ENCODE results near the gene EHD1. TPM values are rescaled to one million over a fixed set of nuclear protein-coding genes. Genes with fewer than 3 reads are reported as not detected.

Gene EHD1
- total and polyA plus RNA-seq, 9 of the 15 experiments (the other 6 are each of a cell fraction or from before 2014, with no cell fraction given) = 0.46 to 65.0 (median 16.4) TPM

DNA sequence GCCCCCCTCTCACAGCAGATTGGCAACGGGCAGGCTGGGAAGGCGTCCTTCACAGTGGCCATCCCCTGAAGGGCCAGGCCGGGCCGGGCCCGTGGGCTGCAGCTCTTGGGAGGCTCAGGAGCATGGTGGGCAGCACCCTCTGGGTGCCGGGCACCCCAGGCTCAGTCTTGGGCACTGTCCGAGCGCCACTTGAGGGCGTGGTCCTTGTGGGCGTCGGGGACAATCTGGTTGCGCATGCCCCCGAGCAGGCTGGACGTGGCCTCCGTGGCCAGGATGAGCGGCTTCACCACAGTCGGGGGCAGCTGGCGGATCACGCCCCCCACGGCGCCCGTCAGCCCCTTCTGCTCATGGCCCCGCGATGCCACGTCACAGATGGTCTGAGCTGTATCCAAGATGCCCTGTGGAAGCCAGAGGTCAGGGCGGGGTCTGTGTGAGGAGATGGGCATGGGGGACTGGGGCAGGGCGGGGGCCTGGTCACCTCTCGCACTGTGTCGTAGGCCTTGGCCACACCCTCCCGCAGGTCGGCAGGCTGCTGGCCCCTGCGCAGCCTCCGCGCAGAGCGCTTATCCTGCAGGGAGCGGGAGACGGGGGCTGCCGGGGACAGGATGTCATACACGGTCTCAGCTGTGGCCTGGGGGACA lies 16.5 kb upstream of the EHD1 start:
- in situ Hi-C loops (cut with MboI) = loop anchor here (5.0 kb wide), 2 partner anchors 48 to 108 kb away; no protein-coding TSS in a partner anchor
- H3K27me3 ChIP-seq (ENCODE audit: control insufficient read depth in 2 of 2, insufficient read depth in 2 of 2, low read length in 2 of 2) = no peaks in the 10 kb centered on the region
- no peaks in the 10 kb centered on the region for H3K9me1 ChIP-seq (ENCODE audit: control insufficient read depth, insufficient read depth, low read length)
- BruUV-seq (replicated peaks) = TSS peak; percentile 35
- FAIRE-seq (no peak), ATAC-seq (peak; percentile 22), DNase-seq (ENCODE audit: extremely low read depth in 1 of 4, low spot score in 3 of 4) (no peak)
- no peaks in the 10 kb centered on the region for H3K9me3 ChIP-seq (replicated peaks; ENCODE audit: control insufficient read depth, insufficient read depth, low read depth, low read length)
- no peaks in the 10 kb centered on the region for H4K20me1 ChIP-seq (replicated peaks; ENCODE audit: control insufficient read depth, insufficient read depth, low read length)
- H3K4me3 ChIP-seq = no peak overlapping the region
- H3K27ac ChIP-seq (ENCODE audit: extremely low read depth, low read depth, low read length) = no peak overlapping the region
- H3K36me3 ChIP-seq (ENCODE audit: control insufficient read depth, insufficient read depth, low read length) = peaks cover 46% of the 10 kb centered on the region; the same call in 2 of the 3 replicates
- H2AFZ ChIP-seq (ENCODE audit: low read depth, low read length) = no peak overlapping the region
- intact Hi-C loops (cut with micrococcal nuclease) = loop anchor here (1.0 to 5.0 kb wide), 2 partner anchors 48 to 108 kb away; no protein-coding TSS in a partner anchor
- ChIA-PET POLR2A (interaction anchor here (0.6 kb wide), 2 partner anchors 45 to 88 kb away, joined by 4 to 5 read pairs; no protein-coding TSS in a partner anchor), CTCF (ENCODE audit: low intra/inter-chr PET ratio) (interaction anchor here (0.5 to 3.4 kb wide), 4 partner anchors 16 to 208 kb away, joined by 3 to 39 read pairs (median 8); no protein-coding TSS in a partner anchor)
- 73% methylated on average over 36 of the region's 39 CpGs for WGBS (ENCODE audit: insufficient coverage, low coverage, missing lambda C conversion rate)
- H3K79me2 ChIP-seq (ENCODE audit: control insufficient read depth, insufficient read depth, low read length) = no peaks in the 10 kb centered on the region
- H3K9ac ChIP-seq (ENCODE audit: insufficient read depth in 1 of 2, low read depth in 2 of 2, low read length in 2 of 2) = peak overlapping the region in 1 of 2 experiments; percentile 79; a peak in 2 of 4 replicates
- no peak overlapping the region for H3K4me2 ChIP-seq (ENCODE audit: insufficient read depth, low read length)
- peaks cover 9 to 66% of the 10 kb centered on the region in 2 experiments; a peak in 4 of 5 replicates for H3K4me1 ChIP-seq (replicated peaks in 1 of 2; ENCODE audit: control insufficient read depth in 2 of 2, insufficient read depth in 2 of 2, low read length in 2 of 2)
- TF ChIP-seq BRCA1 (IDR thresholded peaks at IDR 0.05) = no peak
- no peak for TF ChIP-seq BRCA1 (CRISPR knock-in tag; IDR thresholded peaks at IDR 0.05)
- TF ChIP-seq HNRNPL (IDR thresholded peaks at IDR 0.05; ENCODE audit: low read depth, low read length) = peak; percentile 54; the same call in 1 of the 2 replicates
- TF ChIP-seq POLR2G (IDR thresholded peaks at IDR 0.05; ENCODE audit: low read depth, low read length) = peak; percentile 16; the same call in 1 of the 2 replicates
- peak; percentile 37; the same call in 1 of the 2 replicates for TF ChIP-seq SP1 (CRISPR knock-in tag; IDR thresholded peaks at IDR 0.05)
- TF ChIP-seq, protein P1, sequence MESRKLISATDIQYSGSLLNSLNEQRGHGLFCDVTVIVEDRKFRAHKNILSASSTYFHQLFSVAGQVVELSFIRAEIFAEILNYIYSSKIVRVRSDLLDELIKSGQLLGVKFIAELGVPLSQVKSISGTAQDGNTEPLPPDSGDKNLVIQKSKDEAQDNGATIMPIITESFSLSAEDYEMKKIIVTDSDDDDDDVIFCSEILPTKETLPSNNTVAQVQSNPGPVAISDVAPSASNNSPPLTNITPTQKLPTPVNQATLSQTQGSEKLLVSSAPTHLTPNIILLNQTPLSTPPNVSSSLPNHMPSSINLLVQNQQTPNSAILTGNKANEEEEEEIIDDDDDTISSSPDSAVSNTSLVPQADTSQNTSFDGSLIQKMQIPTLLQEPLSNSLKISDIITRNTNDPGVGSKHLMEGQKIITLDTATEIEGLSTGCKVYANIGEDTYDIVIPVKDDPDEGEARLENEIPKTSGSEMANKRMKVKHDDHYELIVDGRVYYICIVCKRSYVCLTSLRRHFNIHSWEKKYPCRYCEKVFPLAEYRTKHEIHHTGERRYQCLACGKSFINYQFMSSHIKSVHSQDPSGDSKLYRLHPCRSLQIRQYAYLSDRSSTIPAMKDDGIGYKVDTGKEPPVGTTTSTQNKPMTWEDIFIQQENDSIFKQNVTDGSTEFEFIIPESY (CRISPR knock-in tag; IDR thresholded peaks at IDR 0.05) = peak; percentile 91
- no peak for TF ChIP-seq RFX1 (IDR thresholded peaks at IDR 0.05)
- 0 out of 2 replicates have a peak, but pooled peaks have one; percentile 15 for TF ChIP-seq RBFOX2 (IDR thresholded peaks at IDR 0.05; ENCODE audit: low read depth, low read length)
- no peak for TF ChIP-seq ZNF24 (IDR thresholded peaks at IDR 0.05)
- TF ChIP-seq KDM4B (IDR thresholded peaks at IDR 0.05; ENCODE audit: borderline replicate concordance in 2 of 2, low read depth in 1 of 2) = no peak
- no peak for TF ChIP-seq CCNT2 (IDR thresholded peaks at IDR 0.05; ENCODE audit: borderline replicate concordance, extremely low read depth, insufficient read length, low read depth, low read length)
- no peak for TF ChIP-seq DACH1 (IDR thresholded peaks at IDR 0.05; ENCODE audit: partially characterized antibody)
- no peak for TF ChIP-seq MCM2 (IDR thresholded peaks at IDR 0.05; ENCODE audit: low read depth)
- no peak for TF ChIP-seq ZNF561 (CRISPR knock-in tag; conservative IDR thresholded peaks at IDR 0.05)
- no peak for TF ChIP-seq RCOR1 (IDR thresholded peaks at IDR 0.05; ENCODE audit: borderline replicate concordance in 1 of 2, low read depth in 2 of 2, low read length in 2 of 2)
- no peak for TF ChIP-seq GTF2F1 (IDR thresholded peaks at IDR 0.05; ENCODE audit: low read depth, low read length)
- TF ChIP-seq NFXL1 (CRISPR knock-in tag; IDR thresholded peaks at IDR 0.05) = no peak
- TF ChIP-seq RBBP5 (IDR thresholded peaks at IDR 0.05; ENCODE audit: borderline replicate concordance, insufficient read depth, low read length, poor library complexity, severe bottlenecking) = no peak
- peak; percentile 21; the same call in 1 of the 2 replicates for TF ChIP-seq ZBTB7A (IDR thresholded peaks at IDR 0.05; ENCODE audit: borderline replicate concordance, control insufficient read depth, low read depth, low read length)
- no peak for TF ChIP-seq PTTG1 (tag; IDR thresholded peaks at IDR 0.05; ENCODE audit: low read depth)
- TF ChIP-seq SIRT6 (IDR thresholded peaks at IDR 0.05; ENCODE audit: low read depth, low read length) = no peak

All from K562 (cell line).